Activated gamma-delta T cell treated with anti-CD3 and anti-CD28 coated beads, Interleukin-2, amount 50 U/mL, for 16 hours (primary cell): ENCODE data around the gene BMP7.

Experiments
- DNase-seq: peaks from one replicate; pipeline ENCODE4 v3.0.0-alpha.2; 2020; ENCODE audit warnings: low read depth

The BMP7 gene

DNA sequence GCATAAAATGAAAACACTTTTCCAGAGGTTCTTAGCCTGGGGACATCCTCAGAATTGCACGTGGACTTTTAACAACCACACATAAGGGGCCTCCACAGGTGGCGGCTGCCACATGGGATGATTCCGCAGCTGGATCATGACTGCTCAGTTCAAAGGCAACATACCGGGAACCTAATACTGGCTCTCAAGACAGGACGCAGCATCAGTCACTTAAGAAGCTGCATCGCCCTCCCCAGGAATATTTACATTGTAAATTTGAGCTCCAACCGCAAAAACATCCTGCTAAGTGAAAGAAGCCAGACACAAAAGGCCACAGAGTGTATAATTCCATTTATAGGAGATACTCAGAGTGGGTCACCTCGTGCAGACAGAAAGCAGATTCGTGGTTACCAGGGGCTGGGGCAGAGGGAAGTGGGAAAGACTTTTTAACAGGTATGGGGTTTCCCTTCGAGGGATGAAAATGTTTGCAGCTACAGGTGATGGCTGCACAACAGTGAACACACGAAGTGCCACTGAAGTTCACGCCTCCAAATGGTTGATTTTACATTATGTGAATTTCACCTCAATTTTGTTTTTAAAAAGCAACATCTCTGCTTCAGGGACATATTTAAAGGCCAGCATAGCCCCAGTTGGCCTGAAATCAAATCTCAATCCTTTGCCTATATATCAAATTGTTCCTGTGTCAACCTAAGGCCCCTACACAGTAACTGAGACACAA lies 141.5 kb downstream of the BMP7 start:
- DNase-seq, result no peak

DNA sequence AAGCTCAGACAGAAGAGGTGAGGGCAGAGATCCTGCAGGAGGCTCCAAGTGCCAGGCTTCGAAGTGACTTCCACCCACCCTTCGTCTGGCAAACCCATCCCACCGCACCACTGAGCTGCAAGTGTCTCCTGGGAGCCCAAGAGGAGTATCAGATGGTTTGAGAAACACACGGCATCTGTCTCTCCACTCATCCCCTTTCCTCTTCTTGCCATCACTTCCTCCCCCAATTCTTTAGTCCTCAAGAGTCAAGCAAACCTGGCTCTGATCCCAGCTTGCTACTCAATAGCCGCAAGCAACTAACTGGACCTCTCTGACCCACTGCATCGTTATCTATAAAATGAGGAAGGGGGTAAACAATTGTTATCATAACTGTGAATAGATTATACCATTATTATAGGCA lies 142.1 kb downstream of the BMP7 start:
- DNase-seq, result no peak

DNA sequence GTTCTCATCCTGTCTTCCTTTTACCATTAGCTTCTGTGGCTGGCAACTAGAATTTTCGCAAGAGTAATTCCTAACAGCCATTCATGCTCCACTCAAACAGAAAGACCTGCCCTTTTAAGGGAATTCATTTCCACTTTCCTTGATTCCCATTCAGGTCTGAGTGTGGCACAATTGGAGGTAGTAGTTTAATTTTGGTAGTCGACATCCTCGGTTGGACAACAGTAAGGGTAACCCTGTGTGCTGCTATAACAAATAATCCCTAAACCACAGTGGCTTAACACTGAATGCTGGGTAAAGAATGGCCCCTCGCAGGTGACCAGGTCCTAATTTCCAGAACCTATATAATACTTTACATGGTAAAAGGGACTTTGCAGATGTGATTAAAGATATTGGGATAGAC lies 142.9 kb downstream of the BMP7 start:
- DNase-seq, result no peak

DNA sequence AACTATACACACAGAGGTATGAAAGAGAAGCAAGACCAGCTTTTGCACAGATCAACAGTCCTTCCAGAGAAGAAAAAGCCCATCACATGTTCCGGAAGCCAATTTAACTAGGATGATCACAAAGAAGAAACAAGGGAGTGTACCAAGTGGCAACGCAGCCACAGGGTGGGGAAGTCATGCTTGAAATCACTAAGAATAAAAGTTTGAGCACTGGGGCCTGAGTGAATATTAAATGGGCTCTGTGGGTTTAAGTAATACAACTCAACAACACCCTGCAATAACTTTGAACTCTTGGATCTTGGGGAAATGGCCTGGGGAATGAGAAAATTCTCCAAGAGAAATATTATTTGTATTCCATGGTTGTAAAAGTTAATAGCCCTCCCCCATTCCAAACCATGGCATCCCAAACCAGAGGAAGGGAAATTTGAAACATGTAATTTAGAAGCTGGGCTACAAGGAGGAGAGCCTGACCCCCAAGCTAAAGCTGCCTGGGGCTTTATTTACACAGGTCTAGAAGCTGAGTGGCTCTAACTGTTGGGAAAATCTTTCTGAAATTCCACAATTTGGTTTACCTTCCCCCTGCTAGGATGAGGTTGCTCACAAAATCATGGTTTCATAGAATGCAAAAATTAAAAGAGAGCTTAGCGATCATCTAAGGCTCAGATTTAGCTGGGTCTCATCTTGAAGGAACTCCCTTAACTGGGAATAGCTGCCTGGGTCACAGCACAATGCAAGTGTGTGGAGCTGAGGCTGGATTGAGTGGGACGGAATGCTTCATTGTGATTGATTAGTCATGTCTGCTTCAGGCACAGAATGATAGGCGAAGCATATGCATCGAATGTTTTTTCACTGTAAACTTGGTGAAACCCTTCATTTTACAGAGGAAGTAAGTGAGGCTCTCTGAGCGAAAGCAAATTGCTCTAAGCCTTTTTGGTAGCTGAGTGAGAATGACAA lies 143.6 kb downstream of the BMP7 start:
- no peak for DNase-seq

DNA sequence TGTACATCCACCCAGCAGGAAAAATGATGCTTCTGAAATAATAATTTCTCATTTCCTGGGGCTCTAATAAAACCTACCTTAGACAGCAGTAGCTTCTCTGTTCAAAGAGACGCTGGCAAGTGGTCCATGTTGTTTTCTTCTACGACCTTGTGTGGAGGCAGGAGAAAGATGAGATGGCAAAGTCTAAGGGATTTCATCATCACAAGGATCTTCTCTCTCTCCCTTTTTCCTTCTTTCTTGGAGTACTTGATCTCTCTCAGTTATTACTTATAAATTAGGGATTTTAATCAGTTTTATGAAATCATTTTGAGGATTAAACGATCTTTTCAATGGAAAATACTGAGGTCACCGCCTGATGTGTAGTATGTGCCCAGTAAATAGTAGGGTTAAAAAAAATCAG lies 147.5 kb downstream of the BMP7 start:
- DNase-seq, result no peak
